ENCODE measurements around the gene MCU.

GRCh38 chr10:72794260-72794659 lies 102.3 kb downstream of the MCU start:
- TF ChIP-seq, protein P1, sequence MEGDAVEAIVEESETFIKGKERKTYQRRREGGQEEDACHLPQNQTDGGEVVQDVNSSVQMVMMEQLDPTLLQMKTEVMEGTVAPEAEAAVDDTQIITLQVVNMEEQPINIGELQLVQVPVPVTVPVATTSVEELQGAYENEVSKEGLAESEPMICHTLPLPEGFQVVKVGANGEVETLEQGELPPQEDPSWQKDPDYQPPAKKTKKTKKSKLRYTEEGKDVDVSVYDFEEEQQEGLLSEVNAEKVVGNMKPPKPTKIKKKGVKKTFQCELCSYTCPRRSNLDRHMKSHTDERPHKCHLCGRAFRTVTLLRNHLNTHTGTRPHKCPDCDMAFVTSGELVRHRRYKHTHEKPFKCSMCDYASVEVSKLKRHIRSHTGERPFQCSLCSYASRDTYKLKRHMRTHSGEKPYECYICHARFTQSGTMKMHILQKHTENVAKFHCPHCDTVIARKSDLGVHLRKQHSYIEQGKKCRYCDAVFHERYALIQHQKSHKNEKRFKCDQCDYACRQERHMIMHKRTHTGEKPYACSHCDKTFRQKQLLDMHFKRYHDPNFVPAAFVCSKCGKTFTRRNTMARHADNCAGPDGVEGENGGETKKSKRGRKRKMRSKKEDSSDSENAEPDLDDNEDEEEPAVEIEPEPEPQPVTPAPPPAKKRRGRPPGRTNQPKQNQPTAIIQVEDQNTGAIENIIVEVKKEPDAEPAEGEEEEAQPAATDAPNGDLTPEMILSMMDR (IDR thresholded peaks at IDR 0.05; ENCODE audit: low read depth, low read length): no peak
- TF ChIP-seq POLR2A (IDR thresholded peaks at IDR 0.05; ENCODE audit: extremely low read depth, insufficient read length) (no peak), MYC (IDR thresholded peaks at IDR 0.05; ENCODE audit: low read depth, low read length) (no peak)
- TF ChIP-seq, protein P2, sequence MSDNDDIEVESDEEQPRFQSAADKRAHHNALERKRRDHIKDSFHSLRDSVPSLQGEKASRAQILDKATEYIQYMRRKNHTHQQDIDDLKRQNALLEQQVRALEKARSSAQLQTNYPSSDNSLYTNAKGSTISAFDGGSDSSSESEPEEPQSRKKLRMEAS (IDR thresholded peaks at IDR 0.05; ENCODE audit: low read depth, low read length): no peak
